ENCODE measurements around the gene SRF. TPM values are rescaled to one million over a fixed set of nuclear protein-coding genes. Genes with fewer than 3 reads are reported as not detected.

The SRF gene
- total RNA-seq, 1 experiment from 2014 or later: 32.1 TPM

GRCh38 chr6:43178951-43179830 lies 8.1 kb downstream of the SRF start:
- Mint-ChIP-seq H3K4me1 (ENCODE audit: insufficient read depth, unreplicated experiment) (peaks cover 33% of the 10 kb centered on the region), H3K27me3 (ENCODE audit: insufficient read depth, unreplicated experiment) (no peaks in the 10 kb centered on the region), H3K4me3 (ENCODE audit: unreplicated experiment) (no peak overlapping the region), H3K9me3 (ENCODE audit: unreplicated experiment) (no peaks in the 10 kb centered on the region), H3K27ac (ENCODE audit: low read depth, unreplicated experiment) (no peak overlapping the region), H3K36me3 (ENCODE audit: insufficient read depth, unreplicated experiment) (peaks cover 74% of the 10 kb centered on the region)
- DNase-seq (ENCODE audit: unreplicated experiment): no peak
- ChIA-PET POLR2A (no interaction called here), CTCF (interaction anchor here (0.5 kb wide), 1 partner anchor 298 kb away, joined by 5 read pairs; no protein-coding TSS in a partner anchor)
- intact Hi-C loops (cut with micrococcal nuclease): no loop called here
- TF ChIP-seq CTCF (IDR thresholded peaks at IDR 0.05; ENCODE audit: unreplicated experiment): no peak
- BruUV-seq (replicated peaks): no TSS peak

GRCh38 chr6:43180058-43180457 lies 9.0 kb downstream of the SRF start:
- ChIA-PET CTCF (interaction anchor here (0.6 kb wide), 1 partner anchor 49 kb away, joined by 3 read pairs; no protein-coding TSS in a partner anchor), POLR2A (interaction anchor here (3.2 kb wide), 1 partner anchor 8 kb away, joined by 35 read pairs; the partner anchor contains the start of gene SRF)
- Mint-ChIP-seq H3K27me3 (ENCODE audit: insufficient read depth, unreplicated experiment) (no peaks in the 10 kb centered on the region), H3K27ac (ENCODE audit: low read depth, unreplicated experiment) (no peak overlapping the region), H3K9me3 (ENCODE audit: unreplicated experiment) (no peaks in the 10 kb centered on the region), H3K36me3 (ENCODE audit: insufficient read depth, unreplicated experiment) (peaks cover 76% of the 10 kb centered on the region), H3K4me1 (ENCODE audit: insufficient read depth, unreplicated experiment) (peaks cover 36% of the 10 kb centered on the region), H3K4me3 (ENCODE audit: unreplicated experiment) (no peak overlapping the region)
- intact Hi-C loops (cut with micrococcal nuclease): no loop called here
- no peak for DNase-seq (ENCODE audit: unreplicated experiment)
- TF ChIP-seq CTCF (IDR thresholded peaks at IDR 0.05; ENCODE audit: unreplicated experiment): no peak
- no TSS peak for BruUV-seq (replicated peaks)

- POLR2A ChIA-PET: interaction anchor here (0.5 to 3.2 kb wide), 6 partner anchors 8 to 167 kb away, joined by 3 to 35 read pairs (median 4); partner anchors contain the start of genes KLHDC3 and SRF
Measured at GRCh38 chr6:43180985-43181384, 9.9 kb downstream of the SRF start.

More at GRCh38 chr6:43180985-43181384, 9.9 kb downstream of the SRF start:
- Mint-ChIP-seq H3K4me3 (ENCODE audit: unreplicated experiment) (peak overlapping the region; percentile 85), H3K4me1 (ENCODE audit: insufficient read depth, unreplicated experiment) (peaks cover 39% of the 10 kb centered on the region), H3K27ac (ENCODE audit: low read depth, unreplicated experiment) (peak overlapping the region; percentile 49), H3K36me3 (ENCODE audit: insufficient read depth, unreplicated experiment) (peaks cover 77% of the 10 kb centered on the region), H3K9me3 (ENCODE audit: unreplicated experiment) (no peaks in the 10 kb centered on the region), H3K27me3 (ENCODE audit: insufficient read depth, unreplicated experiment) (no peaks in the 10 kb centered on the region)
- intact Hi-C loops (cut with micrococcal nuclease): no loop called here
- BruUV-seq (replicated peaks): no TSS peak
- TF ChIP-seq CTCF (IDR thresholded peaks at IDR 0.05; ENCODE audit: unreplicated experiment): no peak
- CTCF ChIA-PET: no interaction called here
- DNase-seq (ENCODE audit: unreplicated experiment): no peak
